GM10248 (cell line): ENCODE measurements around the gene AMPD1.

Experiments used
- CTCF ChIA-PET: fragments of 300-600 bp; sonication (Branson Sonifier 250); formaldehyde crosslinking; extraction: SDS; loops from one replicate; lab custom pipeline; 2021; ENCODE audit warnings: antibody characterized with exemption; lab: Yijun Ruan, JAX
- POLR2A ChIA-PET: fragments of 350-650 bp; sonication (Branson Sonifier 250); formaldehyde crosslinking; extraction: SDS; loops from one replicate; lab custom pipeline; 2020; ENCODE audit warnings: antibody characterized with exemption; lab: Yijun Ruan, JAX
- DNase-seq: peaks from one replicate; pipeline ENCODE4 v3.0.0; 2012; ENCODE audit errors: extremely low spot score
- TF ChIP-seq, protein P1 (sequence below): IDR thresholded peaks from 2 replicates; pipeline ENCODE4 v1.5.1; 2012; ENCODE audit warnings: mild to moderate bottlenecking, low read depth; ENCODE audit errors: extremely low read depth, missing control alignments, control extremely low read depth

The AMPD1 gene

GRCh38 chr1:114694540-114695310 lies 621 bp downstream of the AMPD1 start:
- ChIA-PET POLR2A (no interaction called here), CTCF (interaction anchor here (0.9 to 2.4 kb wide), 6 partner anchors 8 to 21 kb away, joined by 3 to 11 read pairs (median 6); partner anchors contain the start of gene NRAS)
- TF ChIP-seq, protein P1, sequence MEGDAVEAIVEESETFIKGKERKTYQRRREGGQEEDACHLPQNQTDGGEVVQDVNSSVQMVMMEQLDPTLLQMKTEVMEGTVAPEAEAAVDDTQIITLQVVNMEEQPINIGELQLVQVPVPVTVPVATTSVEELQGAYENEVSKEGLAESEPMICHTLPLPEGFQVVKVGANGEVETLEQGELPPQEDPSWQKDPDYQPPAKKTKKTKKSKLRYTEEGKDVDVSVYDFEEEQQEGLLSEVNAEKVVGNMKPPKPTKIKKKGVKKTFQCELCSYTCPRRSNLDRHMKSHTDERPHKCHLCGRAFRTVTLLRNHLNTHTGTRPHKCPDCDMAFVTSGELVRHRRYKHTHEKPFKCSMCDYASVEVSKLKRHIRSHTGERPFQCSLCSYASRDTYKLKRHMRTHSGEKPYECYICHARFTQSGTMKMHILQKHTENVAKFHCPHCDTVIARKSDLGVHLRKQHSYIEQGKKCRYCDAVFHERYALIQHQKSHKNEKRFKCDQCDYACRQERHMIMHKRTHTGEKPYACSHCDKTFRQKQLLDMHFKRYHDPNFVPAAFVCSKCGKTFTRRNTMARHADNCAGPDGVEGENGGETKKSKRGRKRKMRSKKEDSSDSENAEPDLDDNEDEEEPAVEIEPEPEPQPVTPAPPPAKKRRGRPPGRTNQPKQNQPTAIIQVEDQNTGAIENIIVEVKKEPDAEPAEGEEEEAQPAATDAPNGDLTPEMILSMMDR = no peak
- no peak for DNase-seq

- no peak for DNase-seq
- ChIA-PET CTCF (interaction anchor here (0.8 to 2.4 kb wide), 4 partner anchors 10 to 360 kb away, joined by 3 to 8 read pairs (median 3); no protein-coding TSS in a partner anchor), POLR2A (interaction anchor here (0.6 kb wide), 1 partner anchor 15 kb away, joined by 4 read pairs; no protein-coding TSS in a partner anchor)
- TF ChIP-seq, protein P1 = no peak
These were observed 2.4 kb downstream of the AMPD1 start for GRCh38 chr1:114692947-114693346.

GRCh38 chr1:114691061-114691460 lies 4.3 kb downstream of the AMPD1 start:
- POLR2A ChIA-PET = no interaction called here
- TF ChIP-seq, protein P1 = no peak
- DNase-seq = no peak
- CTCF ChIA-PET = no interaction called here

- ChIA-PET POLR2A (interaction anchor here (0.6 kb wide), 1 partner anchor 978 kb away, joined by 3 read pairs; no protein-coding TSS in a partner anchor), CTCF (interaction anchor here (0.6 kb wide), 1 partner anchor 12 kb away, joined by 3 read pairs; no protein-coding TSS in a partner anchor)
- no peak for DNase-seq
- TF ChIP-seq, protein P1 = no peak
These were observed 5.2 kb downstream of the AMPD1 start for GRCh38 chr1:114690148-114690547.

DNA sequence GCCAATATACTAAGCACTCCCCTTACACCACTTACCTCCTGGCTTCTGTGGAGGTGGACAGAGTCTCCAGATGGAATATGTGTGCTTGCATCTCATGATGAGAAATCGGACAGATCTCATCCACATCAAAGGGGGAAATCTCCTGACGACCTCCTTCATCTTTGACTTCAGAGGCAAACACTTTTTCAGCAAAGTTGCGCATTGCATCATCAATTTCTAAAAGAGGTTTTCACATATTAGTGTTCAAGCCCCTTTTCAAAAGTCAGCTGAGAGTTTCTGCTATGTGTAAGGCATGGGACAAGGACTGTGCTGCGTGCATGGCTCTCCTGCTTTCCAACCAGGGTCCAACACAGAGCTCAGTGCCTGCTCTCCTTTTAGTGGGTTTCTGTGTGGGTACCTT lies 6.8 kb downstream of the AMPD1 start:
- no peak for DNase-seq
- CTCF ChIA-PET = interaction anchor here (0.6 kb wide), 1 partner anchor 14 kb away, joined by 3 read pairs; no protein-coding TSS in a partner anchor
- POLR2A ChIA-PET = no interaction called here
- TF ChIP-seq, protein P1 = no peak

DNA sequence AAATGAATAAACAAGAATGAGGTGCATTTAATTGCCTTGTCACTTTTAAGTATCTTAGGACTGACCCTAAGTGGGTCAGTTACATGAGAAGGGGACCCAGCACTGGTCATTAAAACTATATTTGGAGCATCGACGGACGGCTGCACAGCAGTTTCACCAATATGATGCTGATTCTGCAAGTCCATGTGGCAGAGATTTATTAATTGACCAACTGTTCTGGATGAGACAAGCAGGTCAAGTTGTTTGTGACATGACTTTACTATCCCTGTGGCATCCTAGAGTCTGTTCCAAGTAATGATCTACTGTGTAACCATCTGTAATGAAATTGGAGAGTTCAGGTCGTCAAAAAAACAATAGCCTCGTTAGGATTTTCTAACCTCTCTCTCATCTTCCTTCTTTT lies 9.5 kb downstream of the AMPD1 start:
- TF ChIP-seq, protein P1 = no peak
- CTCF ChIA-PET = no interaction called here
- DNase-seq = no peak
- POLR2A ChIA-PET = no interaction called here
